Measurements from ENCODE around the gene DCANP1.

DNA sequence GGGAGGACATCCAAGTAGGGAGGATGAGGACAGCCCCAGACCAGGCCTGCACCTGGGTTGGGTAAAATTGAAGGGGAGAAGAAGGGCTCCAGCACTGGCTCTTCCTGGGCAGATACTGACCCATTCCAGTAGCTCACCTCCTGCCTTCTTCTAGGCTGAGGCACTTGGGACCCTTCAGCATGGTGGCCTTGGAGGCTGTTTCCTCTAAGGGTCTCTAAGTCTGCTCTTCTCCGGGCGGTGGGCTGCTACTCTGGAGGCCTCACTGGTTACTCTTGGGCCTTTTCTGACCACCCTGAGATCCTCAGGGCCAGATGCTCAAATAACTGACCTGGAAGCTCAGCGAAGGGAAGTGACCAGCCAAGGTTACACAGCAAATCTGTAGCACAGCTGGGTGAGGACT lies 7.8 kb upstream of the DCANP1 start:
- no peak for TF ChIP-seq POLR2AphosphoS5 (IDR thresholded peaks at IDR 0.05)
- TF ChIP-seq, protein P1, sequence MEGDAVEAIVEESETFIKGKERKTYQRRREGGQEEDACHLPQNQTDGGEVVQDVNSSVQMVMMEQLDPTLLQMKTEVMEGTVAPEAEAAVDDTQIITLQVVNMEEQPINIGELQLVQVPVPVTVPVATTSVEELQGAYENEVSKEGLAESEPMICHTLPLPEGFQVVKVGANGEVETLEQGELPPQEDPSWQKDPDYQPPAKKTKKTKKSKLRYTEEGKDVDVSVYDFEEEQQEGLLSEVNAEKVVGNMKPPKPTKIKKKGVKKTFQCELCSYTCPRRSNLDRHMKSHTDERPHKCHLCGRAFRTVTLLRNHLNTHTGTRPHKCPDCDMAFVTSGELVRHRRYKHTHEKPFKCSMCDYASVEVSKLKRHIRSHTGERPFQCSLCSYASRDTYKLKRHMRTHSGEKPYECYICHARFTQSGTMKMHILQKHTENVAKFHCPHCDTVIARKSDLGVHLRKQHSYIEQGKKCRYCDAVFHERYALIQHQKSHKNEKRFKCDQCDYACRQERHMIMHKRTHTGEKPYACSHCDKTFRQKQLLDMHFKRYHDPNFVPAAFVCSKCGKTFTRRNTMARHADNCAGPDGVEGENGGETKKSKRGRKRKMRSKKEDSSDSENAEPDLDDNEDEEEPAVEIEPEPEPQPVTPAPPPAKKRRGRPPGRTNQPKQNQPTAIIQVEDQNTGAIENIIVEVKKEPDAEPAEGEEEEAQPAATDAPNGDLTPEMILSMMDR (IDR thresholded peaks at IDR 0.05 in 8 of 11, conservative IDR thresholded peaks at IDR 0.05 in 3 of 11), result no peak
